ENCODE results near the gene LCN12.

DNA sequence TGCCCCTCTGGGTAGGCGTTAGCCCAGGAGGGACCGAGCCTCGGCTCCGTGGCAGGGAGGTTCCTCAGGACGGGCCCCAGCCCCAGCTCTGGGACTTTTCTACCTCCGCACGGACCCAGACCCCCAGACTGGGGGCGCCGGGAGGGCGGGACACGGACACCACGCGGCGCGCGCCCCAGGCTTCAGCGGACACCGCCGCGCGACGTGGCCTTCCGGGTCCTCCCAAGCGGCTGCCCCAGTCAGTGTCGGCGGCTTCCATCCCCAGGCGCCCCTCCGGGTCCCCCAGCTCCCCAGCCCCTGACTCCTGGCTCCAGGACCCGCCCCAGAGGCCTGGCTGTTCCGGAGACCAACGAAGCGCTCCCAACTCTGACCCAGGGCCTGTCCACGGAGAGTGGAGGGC, 33.8 kb downstream of the LCN12 start:
- TF ChIP-seq YY1 (IDR thresholded peaks at IDR 0.05; ENCODE audit: insufficient read depth, insufficient read length) (no peak), ZNF274 (IDR thresholded peaks at IDR 0.05; ENCODE audit: low read depth, low read length) (no peak)
